ENCODE results near the gene TDRKH. TPM values are rescaled to one million over a fixed set of nuclear protein-coding genes. Genes with fewer than 3 reads are reported as not detected.

Gene TDRKH
- total RNA-seq, 1 donor from 2014 or later: 12.0 TPM

DNA sequence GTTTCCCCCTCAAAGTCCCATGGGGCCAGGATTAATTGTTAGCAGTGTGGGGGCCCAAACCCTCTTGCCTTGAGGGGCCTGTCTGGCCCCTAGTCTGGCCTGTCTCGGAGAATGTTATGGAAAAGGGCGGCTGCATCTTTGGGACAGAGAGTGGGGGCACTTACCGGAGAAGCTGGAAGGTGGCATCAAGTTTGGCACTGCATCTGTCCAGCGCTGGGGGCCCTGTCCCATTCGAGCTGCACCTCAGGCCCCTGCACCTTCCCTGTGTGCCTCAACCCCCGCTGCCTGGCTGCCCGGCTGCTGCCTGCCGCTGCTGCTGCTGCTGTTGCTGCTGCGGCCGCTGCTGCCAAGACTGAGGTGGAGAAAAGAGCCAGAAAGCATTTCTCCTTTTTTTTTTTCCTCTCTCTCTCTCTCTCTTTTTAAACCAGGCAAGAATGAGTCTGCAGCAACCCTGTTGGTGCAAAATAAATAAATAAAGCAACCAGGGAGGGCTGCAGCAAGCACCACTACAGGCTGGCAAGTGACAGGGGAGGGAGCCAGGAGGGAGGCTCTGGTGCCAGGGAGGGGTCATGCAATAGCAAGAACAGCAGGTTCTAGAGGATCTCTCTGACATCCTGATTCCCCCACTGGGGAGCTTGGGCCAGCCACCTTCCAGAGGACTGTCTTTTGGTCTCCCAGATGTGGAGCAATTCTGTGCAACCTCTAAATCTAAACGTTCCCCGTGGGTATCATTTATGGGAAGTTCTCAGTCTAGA, 14.9 kb upstream of the TDRKH start, which contains the start of gene LINGO4:
Gene LINGO4 (minus strand): TSS at position 354 of the 755 bp plus-strand sequence. CDS start 2,715 bp downstream, outside the sequence.
- peaks cover 44% of the 10 kb centered on the region for H3K27me3 ChIP-seq (ENCODE audit: control insufficient read depth, insufficient read depth, low read length)

DNA sequence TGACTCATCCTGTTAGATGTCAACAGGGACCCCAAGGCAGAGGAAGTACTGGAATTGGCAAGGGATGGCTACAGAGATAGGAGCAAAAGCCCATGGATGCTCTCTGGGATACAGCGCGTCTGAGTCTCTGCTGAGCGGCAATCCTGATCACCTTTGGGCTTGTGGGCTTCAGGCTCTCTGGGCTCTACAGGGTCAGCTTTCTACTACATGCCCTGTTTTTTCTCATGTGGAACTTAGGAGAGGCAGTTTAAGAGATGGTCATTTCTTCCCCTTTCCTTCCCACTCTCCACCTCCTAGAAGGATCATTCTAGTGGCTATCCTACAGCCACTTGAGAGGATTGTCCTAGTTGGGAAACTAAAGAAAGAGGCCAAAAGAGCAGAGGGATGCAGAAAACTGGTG, 13.6 kb upstream of the TDRKH start:
- H3K27me3 ChIP-seq (ENCODE audit: control insufficient read depth, insufficient read depth, low read length): peaks cover 55% of the 10 kb centered on the region
- TF ChIP-seq, protein P1, sequence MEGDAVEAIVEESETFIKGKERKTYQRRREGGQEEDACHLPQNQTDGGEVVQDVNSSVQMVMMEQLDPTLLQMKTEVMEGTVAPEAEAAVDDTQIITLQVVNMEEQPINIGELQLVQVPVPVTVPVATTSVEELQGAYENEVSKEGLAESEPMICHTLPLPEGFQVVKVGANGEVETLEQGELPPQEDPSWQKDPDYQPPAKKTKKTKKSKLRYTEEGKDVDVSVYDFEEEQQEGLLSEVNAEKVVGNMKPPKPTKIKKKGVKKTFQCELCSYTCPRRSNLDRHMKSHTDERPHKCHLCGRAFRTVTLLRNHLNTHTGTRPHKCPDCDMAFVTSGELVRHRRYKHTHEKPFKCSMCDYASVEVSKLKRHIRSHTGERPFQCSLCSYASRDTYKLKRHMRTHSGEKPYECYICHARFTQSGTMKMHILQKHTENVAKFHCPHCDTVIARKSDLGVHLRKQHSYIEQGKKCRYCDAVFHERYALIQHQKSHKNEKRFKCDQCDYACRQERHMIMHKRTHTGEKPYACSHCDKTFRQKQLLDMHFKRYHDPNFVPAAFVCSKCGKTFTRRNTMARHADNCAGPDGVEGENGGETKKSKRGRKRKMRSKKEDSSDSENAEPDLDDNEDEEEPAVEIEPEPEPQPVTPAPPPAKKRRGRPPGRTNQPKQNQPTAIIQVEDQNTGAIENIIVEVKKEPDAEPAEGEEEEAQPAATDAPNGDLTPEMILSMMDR (IDR thresholded peaks at IDR 0.05; ENCODE audit: insufficient read depth, low read length, poor library complexity, severe bottlenecking): no peak
- H3K36me3 ChIP-seq (ENCODE audit: control insufficient read depth, insufficient read depth, low read length): no peaks in the 10 kb centered on the region
- H3K4me3 ChIP-seq (ENCODE audit: low read depth, low read length): no peak overlapping the region
- no peak for DNase-seq (ENCODE audit: low read depth)

More for the DNA sequence above, 14.9 kb upstream of the TDRKH start, which contains the start of gene LINGO4:
- Histone ChIP-seq H3K36me3 (ENCODE audit: control insufficient read depth, insufficient read depth, low read length) (no peaks in the 10 kb centered on the region), H3K4me3 (ENCODE audit: low read depth, low read length) (no peak within 1 kb of the TSS)
- TF ChIP-seq, protein P1 (IDR thresholded peaks at IDR 0.05; ENCODE audit: insufficient read depth, low read length, poor library complexity, severe bottlenecking): no peak
- DNase-seq (ENCODE audit: low read depth): no peak

DNA sequence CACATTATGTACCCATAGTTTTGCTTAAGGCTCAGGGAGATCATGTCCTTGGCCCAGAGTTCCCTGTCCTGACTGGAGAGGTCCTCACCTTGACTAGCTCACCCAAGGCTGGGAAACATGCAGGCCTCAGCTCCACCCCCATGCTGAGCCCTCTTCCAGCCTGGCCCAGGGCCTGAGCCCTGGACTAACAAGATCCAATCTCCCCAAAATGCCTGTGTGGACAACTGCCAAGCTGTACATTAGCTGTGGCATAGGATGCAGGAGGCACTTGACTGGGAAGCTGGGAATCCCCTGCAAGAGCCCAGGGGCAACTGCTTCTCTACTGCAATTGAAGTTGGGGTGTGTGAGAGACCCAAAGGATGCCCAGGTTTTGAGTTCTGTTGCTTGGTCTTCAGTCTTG, 12.9 kb upstream of the TDRKH start:
- peaks cover 54% of the 10 kb centered on the region for H3K27me3 ChIP-seq (ENCODE audit: control insufficient read depth, insufficient read depth, low read length)
- no peak overlapping the region for H3K4me3 ChIP-seq (ENCODE audit: low read depth, low read length)
- H3K36me3 ChIP-seq (ENCODE audit: control insufficient read depth, insufficient read depth, low read length): no peaks in the 10 kb centered on the region
- TF ChIP-seq, protein P1 (IDR thresholded peaks at IDR 0.05; ENCODE audit: insufficient read depth, low read length, poor library complexity, severe bottlenecking): no peak
- no peak for DNase-seq (ENCODE audit: low read depth)

DNA sequence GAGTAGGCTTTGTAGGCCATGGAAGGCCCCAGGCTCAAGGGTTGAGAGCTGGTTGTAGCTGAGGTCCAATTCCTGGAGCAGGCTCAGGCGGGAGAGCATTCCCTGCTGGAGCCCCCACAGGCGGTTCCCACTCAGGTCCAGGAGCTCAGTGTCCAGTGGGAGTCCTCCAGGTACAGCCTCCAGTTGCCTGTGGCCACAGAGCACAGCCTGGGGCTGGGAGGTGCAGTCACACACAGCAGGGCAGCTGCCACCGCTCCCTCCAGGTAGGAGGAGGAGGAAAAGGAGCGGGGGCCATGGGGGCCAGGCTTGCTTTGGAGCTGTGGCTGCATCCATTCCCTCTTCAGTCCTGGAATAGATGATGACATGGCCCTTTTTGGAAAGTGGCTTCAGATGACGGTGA, 12.1 kb upstream of the TDRKH start:
- TF ChIP-seq, protein P1 (IDR thresholded peaks at IDR 0.05; ENCODE audit: insufficient read depth, low read length, poor library complexity, severe bottlenecking): no peak
- no peak for DNase-seq (ENCODE audit: low read depth)
- H3K36me3 ChIP-seq (ENCODE audit: control insufficient read depth, insufficient read depth, low read length): no peaks in the 10 kb centered on the region
- peaks cover 47% of the 10 kb centered on the region for H3K27me3 ChIP-seq (ENCODE audit: control insufficient read depth, insufficient read depth, low read length)
- H3K4me3 ChIP-seq (ENCODE audit: low read depth, low read length): no peak overlapping the region

DNA sequence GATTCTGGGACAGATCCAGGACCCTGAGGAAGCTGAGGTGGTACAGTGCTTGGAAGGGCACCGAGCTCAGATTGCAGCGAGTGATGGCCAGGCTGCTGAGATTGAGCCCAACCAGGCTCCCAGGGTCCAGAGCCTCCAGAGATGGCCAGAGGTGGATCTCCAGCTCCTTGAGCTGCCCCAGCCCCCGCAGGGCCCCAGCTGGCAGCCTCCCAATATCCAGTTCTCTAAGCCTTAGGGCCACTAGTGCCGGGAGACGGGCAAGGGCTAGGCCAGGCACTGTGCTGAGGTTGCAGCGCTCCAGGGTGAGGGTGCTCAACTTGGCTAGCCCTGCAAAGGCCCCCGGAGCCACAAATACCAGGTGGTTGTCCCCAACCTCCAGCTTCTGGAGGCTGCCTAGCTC, 11.5 kb upstream of the TDRKH start:
- no peak overlapping the region for H3K4me3 ChIP-seq (ENCODE audit: low read depth, low read length)
- TF ChIP-seq, protein P1 (IDR thresholded peaks at IDR 0.05; ENCODE audit: insufficient read depth, low read length, poor library complexity, severe bottlenecking): no peak
- H3K36me3 ChIP-seq (ENCODE audit: control insufficient read depth, insufficient read depth, low read length): no peaks in the 10 kb centered on the region
- peaks cover 46% of the 10 kb centered on the region for H3K27me3 ChIP-seq (ENCODE audit: control insufficient read depth, insufficient read depth, low read length)
- DNase-seq (ENCODE audit: low read depth): no peak

Data from kidney epithelial cell (primary cell).